ENCODE results near the gene VSTM2B. TPM values are rescaled to one million over a fixed set of nuclear protein-coding genes. Genes with fewer than 3 reads are reported as not detected.

The VSTM2B gene
- total RNA-seq, 1 experiment from 2014 or later, result not detected

- Histone ChIP-seq H3K27me3 (ENCODE audit: low read length) (no peaks in the 10 kb centered on the region), H3K4me2 (ENCODE audit: low read depth, low read length, poor library complexity, severe bottlenecking) (no peak overlapping the region), H3K9me2 (replicated peaks; ENCODE audit: insufficient read depth, low read length) (no peaks in the 10 kb centered on the region), H3K4me1 (ENCODE audit: low read length) (no peaks in the 10 kb centered on the region), H3K4me3 (ENCODE audit: low read length) (no peak overlapping the region), H3K27ac (ENCODE audit: low read length) (no peak overlapping the region), H3K9me3 (ENCODE audit: low read length) (no peaks in the 10 kb centered on the region), H3K36me3 (ENCODE audit: insufficient read depth, low read length) (no peaks in the 10 kb centered on the region), H2AFZ (ENCODE audit: low read length) (no peak overlapping the region), H3K79me2 (ENCODE audit: low read length) (no peaks in the 10 kb centered on the region), H4K20me1 (ENCODE audit: insufficient read depth, low read depth, low read length) (no peaks in the 10 kb centered on the region), H3K9ac (ENCODE audit: low read length) (no peak overlapping the region)
- no peak for DNase-seq
Measured at GRCh38 chr19:29546583-29547190, 20.9 kb downstream of the VSTM2B start.

DNA sequence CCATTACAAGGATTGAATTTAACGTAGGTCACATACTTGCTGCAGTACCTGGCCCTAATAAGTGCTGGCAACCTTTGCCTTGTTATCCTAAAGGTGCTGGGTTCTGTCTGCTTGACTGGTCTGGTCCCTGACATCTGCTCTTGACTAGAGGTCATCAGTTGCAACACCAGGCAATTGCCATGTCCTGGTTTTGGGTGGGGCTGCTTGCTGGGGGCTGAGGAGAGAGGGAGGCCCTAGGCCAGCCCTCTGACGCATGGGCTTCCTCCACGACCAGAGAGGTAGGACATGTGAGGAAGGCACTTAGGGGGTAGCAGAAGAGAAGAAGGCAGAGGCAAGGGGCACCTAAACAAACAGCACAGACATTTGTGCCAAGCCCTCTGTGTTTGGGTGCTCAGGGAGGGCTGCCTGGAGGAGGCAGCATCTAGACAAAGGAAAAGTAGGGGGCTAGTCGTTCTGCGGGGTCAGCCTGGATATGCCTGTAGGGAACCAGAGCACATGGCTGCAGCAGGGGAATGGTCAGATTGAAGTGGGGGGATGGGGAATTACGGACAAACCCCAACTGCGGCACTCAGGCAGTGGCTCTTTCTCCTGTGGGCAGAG is 21.7 kb downstream of the VSTM2B start:
- no peak overlapping the region for H2AFZ ChIP-seq (ENCODE audit: low read length)
- H3K9me3 ChIP-seq (ENCODE audit: low read length), result no peaks in the 10 kb centered on the region
- no peaks in the 10 kb centered on the region for H3K4me1 ChIP-seq (ENCODE audit: low read length)
- no peaks in the 10 kb centered on the region for H3K79me2 ChIP-seq (ENCODE audit: low read length)
- H3K27me3 ChIP-seq (ENCODE audit: low read length), result no peaks in the 10 kb centered on the region
- no peak for DNase-seq
- H3K4me2 ChIP-seq (ENCODE audit: low read depth, low read length, poor library complexity, severe bottlenecking), result no peak overlapping the region
- H4K20me1 ChIP-seq (ENCODE audit: insufficient read depth, low read depth, low read length), result no peaks in the 10 kb centered on the region
- H3K36me3 ChIP-seq (ENCODE audit: insufficient read depth, low read length), result no peaks in the 10 kb centered on the region
- no peak overlapping the region for H3K4me3 ChIP-seq (ENCODE audit: low read length)
- H3K9me2 ChIP-seq (replicated peaks; ENCODE audit: insufficient read depth, low read length), result no peaks in the 10 kb centered on the region
- no peak overlapping the region for H3K27ac ChIP-seq (ENCODE audit: low read length)
- no peak overlapping the region for H3K9ac ChIP-seq (ENCODE audit: low read length)

GRCh38 chr19:29547981-29548380 is 22.2 kb downstream of the VSTM2B start:
- H3K4me3 ChIP-seq (ENCODE audit: low read length), result no peak overlapping the region

GRCh38 chr19:29548483-29549085 is 22.8 kb downstream of the VSTM2B start:
- Histone ChIP-seq H3K9me3 (ENCODE audit: low read length) (no peaks in the 10 kb centered on the region), H3K79me2 (ENCODE audit: low read length) (no peaks in the 10 kb centered on the region), H4K20me1 (ENCODE audit: insufficient read depth, low read depth, low read length) (no peaks in the 10 kb centered on the region), H3K36me3 (ENCODE audit: insufficient read depth, low read length) (no peaks in the 10 kb centered on the region), H3K27ac (ENCODE audit: low read length) (no peak overlapping the region), H3K9ac (ENCODE audit: low read length) (no peak overlapping the region), H3K4me2 (ENCODE audit: low read depth, low read length, poor library complexity, severe bottlenecking) (no peak overlapping the region), H3K27me3 (ENCODE audit: low read length) (no peaks in the 10 kb centered on the region), H3K4me3 (ENCODE audit: low read length) (no peak overlapping the region), H3K4me1 (ENCODE audit: low read length) (no peaks in the 10 kb centered on the region), H3K9me2 (replicated peaks; ENCODE audit: insufficient read depth, low read length) (no peaks in the 10 kb centered on the region), H2AFZ (ENCODE audit: low read length) (no peak overlapping the region)
- no peak for DNase-seq

More at GRCh38 chr19:29547981-29548380, 22.2 kb downstream of the VSTM2B start:
- H4K20me1 ChIP-seq (ENCODE audit: insufficient read depth, low read depth, low read length), result no peaks in the 10 kb centered on the region
- H3K4me1 ChIP-seq (ENCODE audit: low read length), result no peaks in the 10 kb centered on the region
- no peaks in the 10 kb centered on the region for H3K9me2 ChIP-seq (replicated peaks; ENCODE audit: insufficient read depth, low read length)
- H3K27me3 ChIP-seq (ENCODE audit: low read length), result no peaks in the 10 kb centered on the region
- no peaks in the 10 kb centered on the region for H3K36me3 ChIP-seq (ENCODE audit: insufficient read depth, low read length)
- H2AFZ ChIP-seq (ENCODE audit: low read length), result no peak overlapping the region
- no peaks in the 10 kb centered on the region for H3K9me3 ChIP-seq (ENCODE audit: low read length)
- no peak for DNase-seq
- H3K79me2 ChIP-seq (ENCODE audit: low read length), result no peaks in the 10 kb centered on the region
- no peak overlapping the region for H3K4me2 ChIP-seq (ENCODE audit: low read depth, low read length, poor library complexity, severe bottlenecking)
- no peak overlapping the region for H3K27ac ChIP-seq (ENCODE audit: low read length)
- no peak overlapping the region for H3K9ac ChIP-seq (ENCODE audit: low read length)

GRCh38 chr19:29549105-29550070 is 23.6 kb downstream of the VSTM2B start:
- H3K4me3 ChIP-seq (ENCODE audit: low read length), result no peak overlapping the region
- H3K9me2 ChIP-seq (replicated peaks; ENCODE audit: insufficient read depth, low read length), result no peaks in the 10 kb centered on the region
- DNase-seq, result no peak
- H3K27ac ChIP-seq (ENCODE audit: low read length), result no peak overlapping the region
- H3K4me2 ChIP-seq (ENCODE audit: low read depth, low read length, poor library complexity, severe bottlenecking), result no peak overlapping the region
- H2AFZ ChIP-seq (ENCODE audit: low read length), result no peak overlapping the region
- no peaks in the 10 kb centered on the region for H3K4me1 ChIP-seq (ENCODE audit: low read length)
- H3K27me3 ChIP-seq (ENCODE audit: low read length), result no peaks in the 10 kb centered on the region
- no peaks in the 10 kb centered on the region for H3K36me3 ChIP-seq (ENCODE audit: insufficient read depth, low read length)
- H3K9ac ChIP-seq (ENCODE audit: low read length), result no peak overlapping the region
- H3K79me2 ChIP-seq (ENCODE audit: low read length), result no peaks in the 10 kb centered on the region
- H3K9me3 ChIP-seq (ENCODE audit: low read length), result no peaks in the 10 kb centered on the region
- no peaks in the 10 kb centered on the region for H4K20me1 ChIP-seq (ENCODE audit: insufficient read depth, low read depth, low read length)

- no peaks in the 10 kb centered on the region for H3K36me3 ChIP-seq (ENCODE audit: insufficient read depth, low read length)
- H3K4me2 ChIP-seq (ENCODE audit: low read depth, low read length, poor library complexity, severe bottlenecking), result no peak overlapping the region
- H4K20me1 ChIP-seq (ENCODE audit: insufficient read depth, low read depth, low read length), result no peaks in the 10 kb centered on the region
- no peaks in the 10 kb centered on the region for H3K79me2 ChIP-seq (ENCODE audit: low read length)
- no peak overlapping the region for H3K27ac ChIP-seq (ENCODE audit: low read length)
- no peaks in the 10 kb centered on the region for H3K4me1 ChIP-seq (ENCODE audit: low read length)
- H3K9ac ChIP-seq (ENCODE audit: low read length), result no peak overlapping the region
- no peak for DNase-seq
- no peak overlapping the region for H3K4me3 ChIP-seq (ENCODE audit: low read length)
- no peaks in the 10 kb centered on the region for H3K9me3 ChIP-seq (ENCODE audit: low read length)
- no peak overlapping the region for H2AFZ ChIP-seq (ENCODE audit: low read length)
- no peaks in the 10 kb centered on the region for H3K27me3 ChIP-seq (ENCODE audit: low read length)
- H3K9me2 ChIP-seq (replicated peaks; ENCODE audit: insufficient read depth, low read length), result no peaks in the 10 kb centered on the region
Measured at GRCh38 chr19:29550896-29551295, 25.1 kb downstream of the VSTM2B start.

- Histone ChIP-seq H3K79me2 (ENCODE audit: low read length) (no peaks in the 10 kb centered on the region), H3K27ac (ENCODE audit: low read length) (no peak overlapping the region), H3K9ac (ENCODE audit: low read length) (no peak overlapping the region), H2AFZ (ENCODE audit: low read length) (no peak overlapping the region), H4K20me1 (ENCODE audit: insufficient read depth, low read depth, low read length) (no peaks in the 10 kb centered on the region), H3K27me3 (ENCODE audit: low read length) (no peaks in the 10 kb centered on the region), H3K9me3 (ENCODE audit: low read length) (no peaks in the 10 kb centered on the region), H3K4me2 (ENCODE audit: low read depth, low read length, poor library complexity, severe bottlenecking) (no peak overlapping the region), H3K9me2 (replicated peaks; ENCODE audit: insufficient read depth, low read length) (no peaks in the 10 kb centered on the region), H3K4me3 (ENCODE audit: low read length) (no peak overlapping the region), H3K36me3 (ENCODE audit: insufficient read depth, low read length) (no peaks in the 10 kb centered on the region), H3K4me1 (ENCODE audit: low read length) (no peaks in the 10 kb centered on the region)
- no peak for DNase-seq
Measured at GRCh38 chr19:29551774-29552173, 26.0 kb downstream of the VSTM2B start.

Data from Karpas-422 (cell line).